HUES64 (cell line): ENCODE data around the gene CIAO3. TPM values are rescaled to one million over a fixed set of nuclear protein-coding genes. Genes with fewer than 3 reads are reported as not detected.

Experiments
- H3K27ac ChIP-seq: 2 replicates; pipeline ENCODE4 v1.7.0; 2013; ENCODE audit warnings: low read depth, low read length, inconsistent platforms
- H3K27me3 ChIP-seq: 2 replicates; pipeline ENCODE4 v1.6.1; 2013; ENCODE audit warnings: mild to moderate bottlenecking, low read length; ENCODE audit not compliant: insufficient read depth
- H3K36me3 ChIP-seq: 2 replicates; pipeline ENCODE4 v1.6.1; 2013; ENCODE audit warnings: mild to moderate bottlenecking, low read length; ENCODE audit not compliant: insufficient read depth
- H3K4me1 ChIP-seq: 2 replicates; pipeline ENCODE4 v1.6.1; 2013; ENCODE audit warnings: mild to moderate bottlenecking, low read length, moderate library complexity; ENCODE audit not compliant: insufficient read depth
- H3K4me3 ChIP-seq: 2 replicates; pipeline ENCODE4 v1.5.1; 2013; ENCODE audit warnings: mild to moderate bottlenecking, low read length, moderate library complexity
- H3K9ac ChIP-seq: 2 replicates; pipeline ENCODE4 v1.6.1; 2013; ENCODE audit warnings: mild to moderate bottlenecking, low read depth, low read length
- H3K9me3 ChIP-seq: 2 replicates; pipeline ENCODE4 v1.6.1; 2013; ENCODE audit warnings: low read depth, low read length; ENCODE audit not compliant: insufficient read depth
- WGBS: fragments of 150-250, 120-280 bp; methylation state at CpG from one replicate; pipeline ENCODE4 v1.1.7; 2013; ENCODE audit warnings: missing lambda C conversion rate; 5-methylcytosine and 5-hydroxymethylcytosine counted together
- polyA plus RNA-seq, 2 experiments: library from polyadenylated mRNA; stranded (reverse); fragments of 50-300 nt; gene quantifications; one replicate each; pipeline ENCODE4 v1.2.3, GENCODE V29; 2013

The CIAO3 gene
- polyA plus RNA-seq (2013, experiment 1 of 2): 20.8 TPM
- 16.2 TPM for polyA plus RNA-seq (2013, experiment 2 of 2)

DNA sequence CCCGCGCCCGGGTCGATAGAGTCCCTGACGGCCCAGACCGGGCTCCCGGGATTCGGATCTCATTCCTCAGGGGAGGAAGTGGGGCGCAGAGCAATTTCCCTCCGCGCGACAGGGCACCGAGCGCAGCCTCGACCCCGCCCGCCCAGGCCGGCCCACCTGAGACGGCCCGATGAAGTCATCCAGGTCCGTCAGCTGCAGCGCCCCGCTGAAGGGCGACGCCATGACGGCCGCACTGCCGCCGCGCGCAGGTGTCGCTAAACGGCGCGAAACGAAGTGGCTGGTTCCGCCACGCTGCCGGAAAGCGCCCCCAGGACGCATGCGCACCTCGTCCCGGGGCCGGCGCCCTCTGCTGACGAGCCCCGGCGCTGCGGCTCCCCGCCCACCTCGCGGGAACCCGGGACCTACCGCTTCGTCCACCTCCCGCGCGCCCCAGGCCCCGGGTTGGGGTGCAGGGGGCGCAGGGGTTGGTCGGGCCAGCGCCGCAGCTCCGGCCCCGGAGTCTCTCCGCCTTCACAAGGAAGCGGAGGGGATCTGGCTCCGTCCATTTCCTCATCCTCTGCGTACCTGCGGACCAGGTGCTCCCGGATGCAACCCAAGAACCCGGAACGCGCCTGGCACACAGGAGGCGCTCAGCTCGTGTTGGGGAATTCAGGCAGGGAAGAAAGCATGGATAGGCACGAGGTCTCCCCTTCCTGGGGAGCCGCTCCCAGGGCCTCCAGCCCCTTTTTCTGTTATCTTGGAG is at the start of gene CIAO3:
TSS of gene CIAO3 (minus strand) at position 234 of the 742 bp plus-strand sequence. CDS start at position 222, 12 bp downstream.
- Histone ChIP-seq H3K9ac (peak within 1 kb of the TSS; percentile 80), H3K36me3 (peaks cover 7% of the 10 kb centered on the region; the same call in 1 of the 2 replicates), H3K9me3 (no peaks in the 10 kb centered on the region), H3K4me1 (0 out of 2 replicates have a peak, but pooled peaks cover 5% of the 10 kb centered on the region), H3K27ac (peak within 1 kb of the TSS; percentile 60), H3K27me3 (no peaks in the 10 kb centered on the region), H3K4me3 (peak within 1 kb of the TSS; percentile 93)
- WGBS: under 1% methylated on average over 79 of the region's 79 CpGs

GRCh38 chr16:790086-790485 is 49.3 kb upstream of the CIAO3 start:
- H3K4me3 ChIP-seq: no peak overlapping the region
- H3K27me3 ChIP-seq: no peaks in the 10 kb centered on the region
- whole genome bisulfite sequencing: 95% methylated on average over 17 of the region's 17 CpGs
- peaks cover 53% of the 10 kb centered on the region for H3K36me3 ChIP-seq
- H3K9me3 ChIP-seq: no peaks in the 10 kb centered on the region
- H3K9ac ChIP-seq: no peak overlapping the region
- H3K27ac ChIP-seq: no peak overlapping the region
- no peaks in the 10 kb centered on the region for H3K4me1 ChIP-seq

GRCh38 chr16:789191-789850 is 48.5 kb upstream of the CIAO3 start:
- Histone ChIP-seq H3K9ac (peak overlapping the region; percentile 93), H3K27me3 (no peaks in the 10 kb centered on the region), H3K36me3 (peaks cover 46% of the 10 kb centered on the region), H3K27ac (no peak overlapping the region; the same call in 1 of the 2 replicates), H3K4me3 (peak overlapping the region; percentile 99), H3K4me1 (no peaks in the 10 kb centered on the region), H3K9me3 (no peaks in the 10 kb centered on the region)
- WGBS: 76% methylated on average over 33 of the region's 33 CpGs

- H3K27me3 ChIP-seq: no peaks in the 10 kb centered on the region
- WGBS: under 1% methylated on average over 97 of the region's 97 CpGs
- no peaks in the 10 kb centered on the region for H3K4me1 ChIP-seq
- H3K36me3 ChIP-seq: peaks cover 46% of the 10 kb centered on the region
- peak within 1 kb of the TSS; percentile 93 for H3K9ac ChIP-seq
- peak within 1 kb of the TSS; percentile 46 for H3K27ac ChIP-seq
- H3K9me3 ChIP-seq: no peaks in the 10 kb centered on the region
- peak within 1 kb of the TSS; percentile 99 for H3K4me3 ChIP-seq
These were observed 47.8 kb upstream of the CIAO3 start, which contains the start of gene CHTF18 for GRCh38 chr16:788399-789126. CHTF18 (plus strand) TSS chr16:788620; CDS start chr16:788685, 65 bp downstream.

DNA sequence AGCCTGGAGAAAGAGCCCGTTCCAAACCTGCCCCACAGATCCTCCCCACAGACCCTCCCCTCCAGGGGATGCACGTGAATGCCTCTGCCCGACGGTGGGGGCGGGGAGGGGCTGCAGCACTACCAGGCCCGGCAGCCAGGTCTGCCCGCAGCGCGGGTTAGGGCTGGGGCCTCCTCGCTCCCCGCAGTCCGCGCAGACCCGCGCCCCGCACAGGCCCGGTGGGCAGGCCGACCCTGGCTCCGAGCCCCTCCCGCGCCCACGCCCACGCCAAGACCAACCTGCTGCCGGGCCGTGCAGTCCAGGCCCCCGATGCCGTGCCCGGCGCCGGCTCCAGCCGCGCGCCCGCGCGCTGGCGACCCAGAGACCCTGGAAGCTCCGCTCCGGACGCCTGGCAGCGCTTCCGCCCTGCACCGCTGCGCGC is 47.2 kb upstream of the CIAO3 start, which contains the start of gene RPUSD1:
TSS of gene RPUSD1 (minus strand) at position 404 of the 421 bp plus-strand sequence. CDS start 644 bp downstream, outside the sequence.
- no peaks in the 10 kb centered on the region for H3K9me3 ChIP-seq
- WGBS: under 1% methylated on average over 45 of the region's 45 CpGs

DNA sequence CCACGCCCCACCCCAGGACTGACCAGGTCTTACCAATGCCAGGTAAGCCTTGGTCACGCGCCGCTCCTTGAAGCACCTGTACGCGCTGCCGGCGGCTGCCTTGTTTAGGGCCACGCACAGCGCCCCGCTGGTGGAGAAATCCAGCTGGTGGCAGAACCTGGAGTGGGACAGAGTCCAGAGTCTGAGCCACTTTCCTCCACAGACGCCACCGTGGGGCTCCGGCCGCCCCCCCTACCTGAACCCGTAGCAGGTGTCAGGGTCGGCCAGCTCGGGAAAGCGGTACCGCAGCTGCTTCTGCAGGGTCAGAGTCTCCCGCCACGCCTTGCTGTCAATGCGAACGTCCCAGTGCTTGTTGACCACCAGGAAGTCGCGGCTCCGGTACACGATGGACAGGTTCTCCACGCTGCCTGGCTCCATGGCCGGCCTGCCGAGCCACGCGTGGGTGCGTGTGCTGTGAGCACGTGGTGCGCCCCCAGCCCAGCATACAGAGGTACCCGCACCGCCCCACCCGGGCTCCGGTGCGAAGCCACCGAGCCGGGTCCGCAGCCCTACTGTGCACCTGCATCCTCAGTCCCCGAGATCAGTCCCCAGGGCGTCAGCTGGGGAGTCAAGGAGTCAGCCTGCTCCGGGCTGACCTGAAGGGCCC is 46.6 kb upstream of the CIAO3 start:
- no peaks in the 10 kb centered on the region for H3K4me1 ChIP-seq
- H3K4me3 ChIP-seq: peak overlapping the region; percentile 97
- H3K36me3 ChIP-seq: peaks cover 37% of the 10 kb centered on the region
- H3K27me3 ChIP-seq: no peaks in the 10 kb centered on the region
- H3K9me3 ChIP-seq: no peaks in the 10 kb centered on the region
- WGBS: 49% methylated on average over 47 of the region's 47 CpGs
- H3K9ac ChIP-seq: peak overlapping the region; percentile 88
- no peak overlapping the region for H3K27ac ChIP-seq

More for the DNA sequence above, 47.2 kb upstream of the CIAO3 start, which contains the start of gene RPUSD1:
- Histone ChIP-seq H3K27ac (peak within 1 kb of the TSS; percentile 46), H3K36me3 (peaks cover 40% of the 10 kb centered on the region), H3K4me3 (peak within 1 kb of the TSS; percentile 99), H3K9ac (peak within 1 kb of the TSS; percentile 93), H3K4me1 (no peaks in the 10 kb centered on the region), H3K27me3 (no peaks in the 10 kb centered on the region)

DNA sequence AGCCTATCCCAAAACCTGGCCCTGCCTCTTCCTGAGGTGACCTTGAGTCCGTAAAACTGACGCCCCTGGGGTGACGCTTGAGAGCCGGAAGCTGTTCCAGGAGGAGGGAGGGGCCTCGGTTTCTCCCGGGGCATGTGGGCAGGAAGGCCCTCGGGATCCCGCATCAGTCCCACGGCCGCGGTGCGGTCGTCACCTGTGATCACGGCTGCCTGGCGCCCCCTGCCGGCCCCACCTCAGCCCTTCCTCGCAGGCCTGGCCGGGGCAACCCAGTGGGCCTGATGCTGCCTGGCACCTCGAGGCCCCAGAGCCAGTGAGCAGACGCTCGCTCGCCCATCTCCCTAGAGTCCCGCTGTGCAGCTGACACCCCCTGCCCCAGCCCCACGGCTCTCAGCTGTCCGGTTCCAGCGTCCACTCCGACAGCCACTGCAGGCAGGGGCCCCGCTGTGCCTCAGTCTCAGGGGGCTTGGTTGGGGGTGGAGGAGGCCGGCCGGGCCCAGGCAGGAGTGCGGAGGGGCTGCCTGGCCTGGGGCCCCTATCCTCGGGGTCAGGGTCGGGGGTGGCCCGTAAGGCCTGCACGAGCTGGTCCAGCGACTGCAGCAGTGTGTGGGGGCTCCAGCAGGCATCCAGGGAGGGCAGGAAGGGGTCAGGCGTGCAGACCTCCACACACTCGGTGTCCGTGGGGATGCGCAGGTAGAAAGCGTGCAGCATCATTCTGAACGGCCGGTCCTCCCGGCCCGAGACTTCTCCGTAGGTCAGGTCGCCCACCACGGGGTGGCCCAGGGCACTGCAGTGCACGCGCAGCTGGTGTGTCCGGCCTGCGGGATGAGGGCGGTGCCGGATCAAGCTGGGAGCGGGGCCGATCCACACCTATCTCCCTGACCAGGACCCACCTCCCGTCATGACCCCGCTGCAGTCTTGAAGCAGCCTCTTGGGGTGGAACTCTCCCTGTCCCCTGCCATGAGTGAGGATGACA is 45.1 kb upstream of the CIAO3 start:
- 73% methylated on average over 58 of the region's 58 CpGs for WGBS
- peaks cover 21% of the 10 kb centered on the region for H3K36me3 ChIP-seq
- no peaks in the 10 kb centered on the region for H3K4me1 ChIP-seq
- H3K27me3 ChIP-seq: no peaks in the 10 kb centered on the region; the same call in 1 of the 2 replicates
- H3K4me3 ChIP-seq: no peak overlapping the region
- no peak overlapping the region for H3K27ac ChIP-seq
- H3K9ac ChIP-seq: no peak overlapping the region; the same call in 1 of the 2 replicates
- H3K9me3 ChIP-seq: no peaks in the 10 kb centered on the region

DNA sequence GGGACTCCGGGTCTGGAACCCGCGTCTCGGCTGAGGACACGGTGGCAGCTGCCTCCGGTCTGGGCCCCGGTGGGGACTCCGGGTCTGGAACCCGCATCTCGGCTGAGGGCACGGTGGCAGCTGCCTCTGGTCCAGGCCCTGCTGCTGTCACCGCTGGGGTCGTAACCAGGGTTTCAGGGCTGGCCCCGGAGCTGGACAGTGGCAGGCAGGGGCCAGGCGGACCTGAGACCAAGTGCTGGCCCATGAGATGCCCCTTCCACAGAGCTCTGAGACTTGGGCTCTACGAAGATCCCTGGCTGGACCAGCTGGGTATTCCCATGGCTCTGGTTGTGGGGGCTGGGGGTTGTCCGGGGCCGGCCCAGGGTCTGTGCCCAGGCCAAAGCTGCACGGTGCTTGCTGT is 43.6 kb upstream of the CIAO3 start:
- H3K36me3 ChIP-seq: peaks cover 8% of the 10 kb centered on the region
- H3K27ac ChIP-seq: no peak overlapping the region
- no peaks in the 10 kb centered on the region for H3K9me3 ChIP-seq
- H3K4me1 ChIP-seq: no peaks in the 10 kb centered on the region
- 95% methylated on average over 19 of the region's 19 CpGs for WGBS
- H3K4me3 ChIP-seq: no peak overlapping the region
- H3K27me3 ChIP-seq: no peaks in the 10 kb centered on the region; the same call in 1 of the 2 replicates
- H3K9ac ChIP-seq: no peak overlapping the region

- Histone ChIP-seq H3K4me1 (no peaks in the 10 kb centered on the region), H3K4me3 (no peak overlapping the region), H3K27me3 (no peaks in the 10 kb centered on the region; the same call in 1 of the 2 replicates), H3K36me3 (peaks cover 8% of the 10 kb centered on the region), H3K27ac (no peak overlapping the region), H3K9me3 (no peaks in the 10 kb centered on the region), H3K9ac (no peak overlapping the region)
- 82% methylated on average over 17 of the region's 17 CpGs for WGBS
These were observed 42.8 kb upstream of the CIAO3 start for GRCh38 chr16:783404-784161.
